H9 (cell line): Measurements from ENCODE around the gene SLC16A13. TPM values are rescaled to one million over a fixed set of nuclear protein-coding genes. Genes with fewer than 3 reads are reported as not detected.

Experiments
- DNase-seq: peaks from one replicate; pipeline ENCODE4 v3.0.0-alpha.2; 2017
- H2AFZ ChIP-seq: one replicate; pipeline ENCODE4 v1.6.1; 2013; ENCODE audit warnings: mild to moderate bottlenecking, low read length, control low read depth, moderate library complexity
- H2AK5ac ChIP-seq: 2 replicates; pipeline ENCODE4 v1.6.1; 2013; ENCODE audit warnings: low read length, control low read depth, mixed read lengths; ENCODE audit not compliant: insufficient read length
- H2BK120ac ChIP-seq: one replicate; pipeline ENCODE4 v1.6.1; 2013; ENCODE audit warnings: low read depth, mild to moderate bottlenecking, low read length, control low read depth, inconsistent platforms; ENCODE audit not compliant: poor library complexity, severe bottlenecking
- H2BK12ac ChIP-seq: 2 replicates; pipeline ENCODE4 v1.6.1; 2013; ENCODE audit warnings: low read length, control low read depth, mixed read lengths, low read depth; ENCODE audit not compliant: insufficient read length
- H2BK15ac ChIP-seq: 2 replicates; pipeline ENCODE4 v1.6.1; 2013; ENCODE audit warnings: low read depth, low read length, control low read depth
- H2BK20ac ChIP-seq: one replicate; pipeline ENCODE4 v1.6.1; 2013; ENCODE audit warnings: low read depth, mild to moderate bottlenecking, low read length, control low read depth, inconsistent platforms; ENCODE audit not compliant: poor library complexity, severe bottlenecking
- H2BK5ac ChIP-seq: 2 replicates; pipeline ENCODE4 v1.6.1; 2013; ENCODE audit warnings: low read length, control low read depth, mixed read lengths; ENCODE audit not compliant: insufficient read length
- H3K14ac ChIP-seq: 2 replicates; pipeline ENCODE4 v1.6.1; 2013; ENCODE audit warnings: low read length, control low read depth; ENCODE audit not compliant: insufficient read depth
- H3K18ac ChIP-seq: 2 replicates; pipeline ENCODE4 v1.6.1; 2013; ENCODE audit warnings: low read depth, mild to moderate bottlenecking, mixed read lengths, low read length, control low read depth; ENCODE audit not compliant: insufficient read length
- H3K23ac ChIP-seq: 2 replicates; pipeline ENCODE4 v1.6.1; 2013; ENCODE audit warnings: low read length, control low read depth, mixed read lengths, low read depth; ENCODE audit not compliant: insufficient read length
- H3K23me2 ChIP-seq: 2 replicates; pipeline ENCODE4 v1.6.1; 2013; ENCODE audit warnings: low read depth, mild to moderate bottlenecking, mixed read lengths, low read length, control low read depth; ENCODE audit not compliant: insufficient read length, poor library complexity, severe bottlenecking
- H3K27ac ChIP-seq: 2 replicates; pipeline ENCODE4 v1.5.1; 2013; ENCODE audit warnings: low read length, control low read depth, mixed read lengths, low read depth; ENCODE audit not compliant: insufficient read length
- H3K27me3 ChIP-seq: 2 replicates; pipeline ENCODE4 v1.6.1; 2013; ENCODE audit warnings: low read length, control low read depth, inconsistent platforms; ENCODE audit not compliant: insufficient read depth
- H3K4ac ChIP-seq: 2 replicates; pipeline ENCODE4 v1.6.1; 2013; ENCODE audit warnings: low read depth, mild to moderate bottlenecking, control low read depth, inconsistent platforms, low read length, moderate library complexity
- H3K4me1 ChIP-seq: 2 replicates; pipeline ENCODE4 v1.6.1; 2013; ENCODE audit warnings: low read length, control low read depth, inconsistent platforms; ENCODE audit not compliant: insufficient read depth
- H3K4me2 ChIP-seq: 2 replicates; pipeline ENCODE4 v1.6.1; 2013; ENCODE audit warnings: low read length, control low read depth, mixed read lengths; ENCODE audit not compliant: insufficient read length, insufficient read depth
- H3K56ac ChIP-seq: 2 replicates; pipeline ENCODE4 v1.6.1; 2013; ENCODE audit warnings: low read depth, mild to moderate bottlenecking, mixed read lengths, low read length, control low read depth; ENCODE audit not compliant: insufficient read length
- H3K79me1 ChIP-seq: 2 replicates; pipeline ENCODE4 v1.6.1; 2013; ENCODE audit warnings: low read depth, mild to moderate bottlenecking, moderate library complexity, low read length, control low read depth, inconsistent platforms; ENCODE audit not compliant: insufficient read depth, poor library complexity, severe bottlenecking
- H3K79me2 ChIP-seq: 2 replicates; pipeline ENCODE4 v1.6.1; 2013; ENCODE audit warnings: low read length, control low read depth, inconsistent platforms; ENCODE audit not compliant: insufficient read depth
- H3K9ac ChIP-seq: 2 replicates; pipeline ENCODE4 v1.6.1; 2013; ENCODE audit warnings: low read length, control low read depth, mixed read lengths; ENCODE audit not compliant: insufficient read length; ENCODE audit errors: extremely low read depth
- H3K9me3 ChIP-seq: one replicate; pipeline ENCODE4 v1.6.1; 2013; ENCODE audit warnings: low read depth, low read length, inconsistent platforms; ENCODE audit not compliant: control insufficient read depth
- H3T11ph ChIP-seq: one replicate; pipeline ENCODE4 v1.6.1; 2013; ENCODE audit warnings: mild to moderate bottlenecking, low read length, control low read depth, inconsistent platforms
- H4K20me1 ChIP-seq: one replicate; pipeline ENCODE4 v1.6.1; 2013; ENCODE audit not compliant: control insufficient read depth, insufficient read length, insufficient read depth
- H4K5ac ChIP-seq: 2 replicates; pipeline ENCODE4 v1.6.1; 2013; ENCODE audit warnings: low read depth, mild to moderate bottlenecking, mixed read lengths, low read length, control low read depth; ENCODE audit not compliant: insufficient read length
- H4K8ac ChIP-seq: replicated peaks from 2 replicates; pipeline ENCODE4 v1.6.1; 2013; ENCODE audit warnings: low read length, control low read depth, mixed read lengths, low read depth; ENCODE audit not compliant: insufficient read length
- H4K91ac ChIP-seq: 2 replicates; pipeline ENCODE4 v1.6.1; 2013; ENCODE audit warnings: low read depth, mild to moderate bottlenecking, moderate library complexity, mixed read lengths, low read length, control low read depth; ENCODE audit not compliant: insufficient read length
- H3K27ac Mint-ChIP-seq, 3 experiments: 2 replicates in 2 of 3; 3 replicates in 1 of 3; pipeline ENCODE4 v1.8.0; 2020 to 2021; ENCODE audit warnings: mixed read lengths in 3 of 3, mild to moderate bottlenecking in 1 of 3, moderate library complexity in 1 of 3
- H3K27me3 Mint-ChIP-seq: 2 replicates; pipeline ENCODE4 v1.8.0; 2021; ENCODE audit warnings: low read depth, mild to moderate bottlenecking, moderate library complexity, mixed read lengths
- H3K36me3 Mint-ChIP-seq, 3 experiments: 2 replicates in 2 of 3; 3 replicates in 1 of 3; pipeline ENCODE4 v1.8.0; 2020 to 2021; ENCODE audit warnings: low read depth in 3 of 3, mixed read lengths in 3 of 3; ENCODE audit not compliant: insufficient read depth in 1 of 3
- H3K4me1 Mint-ChIP-seq, 2 experiments: 2 replicates each; pipeline ENCODE4 v1.8.0; 2020; ENCODE audit warnings: mixed read lengths in 2 of 2
- H3K4me3 Mint-ChIP-seq, 2 experiments: 2 replicates in 1 of 2; 3 replicates in 1 of 2; pipeline ENCODE4 v1.8.0; 2020 to 2021; ENCODE audit warnings: mild to moderate bottlenecking in 2 of 2, mixed read lengths in 2 of 2, moderate library complexity in 1 of 2
- H3K9me3 Mint-ChIP-seq, 2 experiments: 2 replicates in 1 of 2; 3 replicates in 1 of 2; pipeline ENCODE4 v1.8.0; 2020; ENCODE audit warnings: mild to moderate bottlenecking in 2 of 2, mixed read lengths in 2 of 2, moderate library complexity in 1 of 2
- CTCF ChIP-seq: fragments of 200-600 bp; sonication (generic); conservative IDR thresholded peaks from 3 replicates; pipeline ENCODE4 v1.8.0; 2021; ENCODE audit warnings: antibody characterized with exemption, mild to moderate bottlenecking
- WGBS: extraction: QIAGEN DNeasy Blood & Tissue Kit; methylation state at CpG from one replicate; pipeline ENCODE4 v1.1.7; 2013; ENCODE audit warnings: missing lambda C conversion rate, low lambda C conversion rate, mixed read lengths; ENCODE audit not compliant: insufficient read length; ENCODE audit errors: extremely low coverage; 5-methylcytosine and 5-hydroxymethylcytosine counted together
- total RNA-seq: library from RNA; stranded (reverse); gene quantifications from 2 replicates; pipeline ENCODE4 v1.2.1, GENCODE V29; 2021

SLC16A13 gene
- total RNA-seq, 1 experiment from 2014 or later = 6.1 TPM

- TF ChIP-seq CTCF = no peak
- Histone ChIP-seq H3K4ac (no peak overlapping the region), H2AFZ (no peak overlapping the region), H3K9ac (no peak overlapping the region), H3K79me1 (no peaks in the 10 kb centered on the region), H3T11ph (no peak overlapping the region), H3K23ac (no peak overlapping the region), H3K4me2 (no peak overlapping the region), H3K79me2 (no peaks in the 10 kb centered on the region), H3K14ac (no peak overlapping the region), H2BK20ac (no peak overlapping the region), H4K5ac (no peak overlapping the region), H4K91ac (no peak overlapping the region), H3K27me3 (no peaks in the 10 kb centered on the region), H3K18ac (no peak overlapping the region), H3K23me2 (no peaks in the 10 kb centered on the region), H2BK5ac (no peak overlapping the region), H3K27ac (no peak overlapping the region), H4K20me1 (no peaks in the 10 kb centered on the region), H2AK5ac (no peak overlapping the region), H2BK120ac (no peak overlapping the region), H3K56ac (no peak overlapping the region), H3K9me3 (no peaks in the 10 kb centered on the region), H2BK15ac (no peak overlapping the region), H3K4me1 (no peaks in the 10 kb centered on the region), H4K8ac (no peak overlapping the region), H2BK12ac (no peak overlapping the region)
- Mint-ChIP-seq H3K27me3 (no peaks in the 10 kb centered on the region), H3K27ac (no peak overlapping the region), H3K4me1 (no peaks in the 10 kb centered on the region), H3K4me3 (no peak overlapping the region), H3K9me3 (no peaks in the 10 kb centered on the region), H3K36me3 (peaks cover 9 to 35% (median 13%) of the 10 kb centered on the region in 3 experiments; a peak in 6 of 7 replicates)
- no peak for DNase-seq
- no CpG with 5 or more reads among the region's 2 CpGs for WGBS
Observed at GRCh38 chr17:7003745-7004144, 32.1 kb upstream of the SLC16A13 start.
